SK-N-SH (cell line): ENCODE results near the gene ADAMTS2. TPM values are rescaled to one million over a fixed set of nuclear protein-coding genes. Genes with fewer than 3 reads are reported as not detected.

Experiments used
- CTCF ChIA-PET: fragments of 300-600, 350-600 bp; formaldehyde crosslinking; extraction: SDS; loops from one replicate; lab custom pipeline; 2021; lab: Yijun Ruan, JAX
- POLR2A ChIA-PET: fragments of 350-600 bp; sonication (Branson Sonifier 250); formaldehyde crosslinking; extraction: SDS; loops from one replicate; lab custom pipeline; 2020; ENCODE audit warnings: antibody characterized with exemption, inconsistent platforms; lab: Yijun Ruan, JAX
- DNase-seq: peaks from one replicate; pipeline ENCODE4 v3.0.0; 2012
- H2AFZ ChIP-seq: fragments of 200-600 bp; sonication (generic); 2 replicates; pipeline ENCODE4 v1.8.1; 2016; ENCODE audit warnings: antibody characterized with exemption, mild to moderate bottlenecking, low read depth
- H3F3A ChIP-seq: fragments of 200-600 bp; sonication (generic); replicated peaks from 2 replicates; pipeline ENCODE3; 2016; ENCODE audit warnings: antibody characterized with exemption, mild to moderate bottlenecking; ENCODE audit not compliant: insufficient read depth
- H3K27ac ChIP-seq, 2 experiments: fragments of 200-500 bp in 1 of 2; fragments of 200-600 bp in 1 of 2; sonication (Bioruptor generic) in 1 of 2; sonication (generic), shearing (Covaris generic) in 1 of 2; 2 replicates each; pipeline versions ENCODE4 v1.5.1 to v1.6.1; 2014 to 2016; ENCODE audit warnings: low read depth in 2 of 2, inconsistent platforms in 1 of 2, low read length in 1 of 2, mild to moderate bottlenecking in 1 of 2, mixed read lengths in 1 of 2
- H3K27me3 ChIP-seq: fragments of 200-600 bp; sonication (generic), shearing (Covaris generic); 2 replicates; pipeline ENCODE4 v1.6.1; 2016; ENCODE audit warnings: mixed run types; ENCODE audit not compliant: insufficient read depth
- H3K36me3 ChIP-seq, 2 experiments: fragments of 200-500 bp in 1 of 2; fragments of 200-600 bp in 1 of 2; sonication (Bioruptor generic) in 1 of 2; sonication (generic) in 1 of 2; replicated peaks in 1 of 2; 2 replicates each; pipeline versions ENCODE3 to v1.5.1; 2014 to 2016; ENCODE audit warnings: low read length in 1 of 2, mild to moderate bottlenecking in 1 of 2; ENCODE audit not compliant: insufficient read depth in 2 of 2, control insufficient read depth in 1 of 2
- H3K4me1 ChIP-seq, 2 experiments: fragments of 200-500 bp in 1 of 2; fragments of 200-600 bp in 1 of 2; sonication (Bioruptor generic) in 1 of 2; sonication (generic), shearing (Covaris generic) in 1 of 2; 2 replicates each; pipeline versions ENCODE4 v1.5.1 to v1.6.1; 2014 to 2016; ENCODE audit warnings: low read depth in 1 of 2, low read length in 1 of 2, mixed run types in 1 of 2; ENCODE audit not compliant: insufficient read depth in 2 of 2, control insufficient read depth in 1 of 2
- H3K4me2 ChIP-seq: fragments of 200-600 bp; sonication (generic), shearing (Covaris generic); 2 replicates; pipeline ENCODE4 v1.6.1; 2017; ENCODE audit warnings: mixed run types
- H3K4me3 ChIP-seq, 2 experiments: fragments of 200-500 bp in 1 of 2; fragments of 200-600 bp in 1 of 2; sonication (Bioruptor generic) in 1 of 2; sonication (generic), shearing (Covaris generic) in 1 of 2; 2 replicates each; pipeline versions ENCODE4 v1.5.1 to v1.8.1; 2014 to 2016; ENCODE audit warnings: low read depth in 2 of 2, inconsistent platforms in 1 of 2, low read length in 1 of 2, mild to moderate bottlenecking in 1 of 2, mixed read lengths in 1 of 2, moderate library complexity in 1 of 2
- H3K79me2 ChIP-seq: fragments of 200-600 bp; sonication (generic); 2 replicates; pipeline ENCODE4 v1.8.1; 2017; ENCODE audit warnings: mild to moderate bottlenecking; ENCODE audit not compliant: insufficient read depth
- H3K9ac ChIP-seq: fragments of 200-600 bp; sonication (generic); 2 replicates; pipeline ENCODE4 v1.6.1; 2017; ENCODE audit warnings: mixed run types
- H3K9me2 ChIP-seq: fragments of 200-600 bp; sonication (generic); 2 replicates; pipeline ENCODE4 v1.6.1; 2017; ENCODE audit warnings: mixed run types
- H3K9me3 ChIP-seq: fragments of 200-600 bp; sonication (generic); 2 replicates; pipeline ENCODE4 v1.6.1; 2017; ENCODE audit warnings: mixed run types, mild to moderate bottlenecking, moderate library complexity
- H4K20me1 ChIP-seq: fragments of 200-600 bp; sonication (generic); 2 replicates; pipeline ENCODE4 v1.6.1; 2017; ENCODE audit warnings: mild to moderate bottlenecking, mixed run types; ENCODE audit not compliant: insufficient read depth
- CHD2 ChIP-seq: fragments of 150-350 bp; IDR thresholded peaks from 2 replicates; pipeline ENCODE4 v1.6.1; 2018; ENCODE audit warnings: low read length; ENCODE audit not compliant: partially characterized antibody
- ELF1 ChIP-seq: IDR thresholded peaks from 2 replicates; pipeline ENCODE4 v1.4.0; 2012
- EP300 ChIP-seq, 2 experiments: IDR thresholded peaks; 2 replicates each; pipeline versions ENCODE4 v1.4.0 to v1.6.1; 2012; ENCODE audit warnings: borderline replicate concordance in 1 of 2, low read depth in 1 of 2, low read length in 1 of 2
- FOSL2 ChIP-seq: IDR thresholded peaks from 2 replicates; pipeline ENCODE4 v1.4.0; 2012; ENCODE audit warnings: low read depth, mild to moderate bottlenecking, moderate library complexity, borderline replicate concordance
- FOXM1 ChIP-seq: IDR thresholded peaks from 2 replicates; pipeline ENCODE4 v1.4.0; 2012; ENCODE audit warnings: low read depth, mild to moderate bottlenecking
- GABPA ChIP-seq: IDR thresholded peaks from 2 replicates; pipeline ENCODE4 v1.4.0; 2012; ENCODE audit warnings: low read depth, mild to moderate bottlenecking
- GATA2 ChIP-seq: sonication (generic); formaldehyde crosslinking; IDR thresholded peaks from 2 replicates; pipeline ENCODE4 v1.5.0; 2020; ENCODE audit warnings: mild to moderate bottlenecking, missing genetic modification reagents
- MEF2A ChIP-seq: IDR thresholded peaks from 2 replicates; pipeline ENCODE4 v1.4.0; 2012; ENCODE audit warnings: low read depth, borderline replicate concordance
- MXI1 ChIP-seq: IDR thresholded peaks from 2 replicates; pipeline ENCODE4 v1.6.1; 2012; ENCODE audit warnings: mild to moderate bottlenecking, low read depth, low read length, improper control_type of control experiment
- TAF1 ChIP-seq: IDR thresholded peaks from 2 replicates; pipeline ENCODE4 v1.6.1; 2012; ENCODE audit warnings: low read depth, mild to moderate bottlenecking, low read length, moderate library complexity, borderline replicate concordance
- TCF12 ChIP-seq: IDR thresholded peaks from 2 replicates; pipeline ENCODE4 v1.4.0; 2012
- TEAD4 ChIP-seq: IDR thresholded peaks from 2 replicates; pipeline ENCODE4 v1.4.0; 2012; ENCODE audit warnings: mild to moderate bottlenecking, borderline replicate concordance; ENCODE audit not compliant: insufficient read depth
- YY1 ChIP-seq: IDR thresholded peaks from 2 replicates; pipeline ENCODE4 v1.4.0; 2012; ENCODE audit warnings: low read depth, mild to moderate bottlenecking
- WGBS: methylation state at CpG from one replicate; pipeline ENCODE4 v1.1.6; 2017; ENCODE audit warnings: low lambda C conversion rate; 5-methylcytosine and 5-hydroxymethylcytosine counted together
- polyA plus RNA-seq, 3 experiments: library from polyadenylated mRNA; depleted of rRNA; stranded (reverse); fragments of >200 nt; gene quantifications; 2 replicates each; pipeline ENCODE4 v1.2.3, GENCODE V29; 2012
- TF ChIP-seq, protein P1 (sequence below): IDR thresholded peaks from 2 replicates; pipeline ENCODE4 v1.4.0; 2012; ENCODE audit warnings: low read depth
- TF ChIP-seq, protein P2 (sequence below): fragments of 150-350 bp; IDR thresholded peaks from 2 replicates; pipeline ENCODE4 v1.6.1; 2017; ENCODE audit warnings: antibody characterized with exemption, low read length, low read depth, borderline replicate concordance
- TF ChIP-seq, protein P3 (sequence below): IDR thresholded peaks from 2 replicates; pipeline ENCODE4 v1.4.0; 2012; ENCODE audit warnings: low read depth, borderline replicate concordance
- TF ChIP-seq, protein P4 (sequence below): IDR thresholded peaks from 2 replicates; pipeline ENCODE4; 2012

ADAMTS2 gene
- polyA plus RNA-seq, 1 of the 3 experiments (the other 2 are of a cell fraction) = 0.12 TPM

DNA sequence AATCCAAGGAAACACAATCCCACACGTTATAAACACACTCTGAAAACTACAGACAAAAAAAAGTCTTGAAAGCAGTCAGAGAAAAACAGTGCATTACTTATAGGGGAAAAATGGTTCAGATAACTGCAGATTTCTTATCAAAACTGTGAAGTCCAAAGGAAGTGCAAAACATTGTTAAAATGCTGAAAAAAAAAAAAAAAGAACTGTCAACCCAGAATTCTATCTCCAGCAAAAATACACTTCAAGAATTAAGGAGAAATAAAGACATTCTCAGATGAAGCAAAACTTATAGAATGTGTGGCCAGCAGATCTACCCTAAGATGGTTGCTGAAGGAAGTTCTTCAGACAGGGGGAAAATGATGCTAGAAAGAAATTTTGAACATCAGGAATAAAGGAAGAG lies 40.4 kb downstream of the ADAMTS2 start:
- no peak overlapping the region for H3K4me3 ChIP-seq
- peaks cover 0 to 68% of the 10 kb centered on the region in 2 experiments; a peak in 1 of 4 replicates for H3K4me1 ChIP-seq
- TF ChIP-seq, protein P1, sequence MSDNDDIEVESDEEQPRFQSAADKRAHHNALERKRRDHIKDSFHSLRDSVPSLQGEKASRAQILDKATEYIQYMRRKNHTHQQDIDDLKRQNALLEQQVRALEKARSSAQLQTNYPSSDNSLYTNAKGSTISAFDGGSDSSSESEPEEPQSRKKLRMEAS = no peak
- TF ChIP-seq FOXM1 (no peak), YY1 (no peak), FOSL2 (no peak), ELF1 (no peak), GABPA (no peak), GATA2 (CRISPR knock-in tag) (no peak)
- TF ChIP-seq, all 33 proteins: peak for 0

DNA sequence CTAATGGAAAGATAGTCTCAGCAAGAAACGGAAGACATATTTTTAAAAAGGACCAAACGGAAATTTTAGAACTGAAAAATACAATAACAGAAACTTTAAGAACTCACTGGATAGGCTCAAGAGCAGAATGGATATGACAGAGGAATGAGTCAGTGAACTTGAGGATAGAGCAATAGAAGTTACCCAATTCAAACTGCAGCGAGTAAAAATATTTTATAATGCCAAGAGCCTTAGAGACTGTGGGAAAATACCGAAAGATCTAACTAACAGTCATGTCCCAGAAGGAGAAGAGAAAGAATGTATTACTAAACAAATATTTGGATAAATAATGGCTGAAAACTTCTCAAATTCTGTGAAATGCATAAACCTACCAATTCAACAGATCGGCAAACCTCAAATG lies 40.8 kb downstream of the ADAMTS2 start:
- no peaks in the 10 kb centered on the region for H3F3A ChIP-seq
- POLR2A ChIA-PET = no interaction called here
- no peak overlapping the region for H3K4me3 ChIP-seq
- TF ChIP-seq ELF1 (no peak), EP300 (IDR thresholded peaks at IDR 0.05; ENCODE audit: borderline replicate concordance in 1 of 2, low read depth in 1 of 2, low read length in 1 of 2) (no peak), FOSL2 (no peak), FOXM1 (no peak), MEF2A (no peak), MXI1 (no peak), CHD2 (no peak), TCF12 (no peak), TEAD4 (no peak), TAF1 (no peak), GATA2 (CRISPR knock-in tag) (no peak), YY1 (no peak)
- TF ChIP-seq, protein P2, sequence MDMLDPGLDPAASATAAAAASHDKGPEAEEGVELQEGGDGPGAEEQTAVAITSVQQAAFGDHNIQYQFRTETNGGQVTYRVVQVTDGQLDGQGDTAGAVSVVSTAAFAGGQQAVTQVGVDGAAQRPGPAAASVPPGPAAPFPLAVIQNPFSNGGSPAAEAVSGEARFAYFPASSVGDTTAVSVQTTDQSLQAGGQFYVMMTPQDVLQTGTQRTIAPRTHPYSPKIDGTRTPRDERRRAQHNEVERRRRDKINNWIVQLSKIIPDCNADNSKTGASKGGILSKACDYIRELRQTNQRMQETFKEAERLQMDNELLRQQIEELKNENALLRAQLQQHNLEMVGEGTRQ = no peak
- TF ChIP-seq, protein P3, sequence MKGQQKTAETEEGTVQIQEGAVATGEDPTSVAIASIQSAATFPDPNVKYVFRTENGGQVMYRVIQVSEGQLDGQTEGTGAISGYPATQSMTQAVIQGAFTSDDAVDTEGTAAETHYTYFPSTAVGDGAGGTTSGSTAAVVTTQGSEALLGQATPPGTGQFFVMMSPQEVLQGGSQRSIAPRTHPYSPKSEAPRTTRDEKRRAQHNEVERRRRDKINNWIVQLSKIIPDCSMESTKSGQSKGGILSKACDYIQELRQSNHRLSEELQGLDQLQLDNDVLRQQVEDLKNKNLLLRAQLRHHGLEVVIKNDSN = no peak
- TF ChIP-seq, protein P4, sequence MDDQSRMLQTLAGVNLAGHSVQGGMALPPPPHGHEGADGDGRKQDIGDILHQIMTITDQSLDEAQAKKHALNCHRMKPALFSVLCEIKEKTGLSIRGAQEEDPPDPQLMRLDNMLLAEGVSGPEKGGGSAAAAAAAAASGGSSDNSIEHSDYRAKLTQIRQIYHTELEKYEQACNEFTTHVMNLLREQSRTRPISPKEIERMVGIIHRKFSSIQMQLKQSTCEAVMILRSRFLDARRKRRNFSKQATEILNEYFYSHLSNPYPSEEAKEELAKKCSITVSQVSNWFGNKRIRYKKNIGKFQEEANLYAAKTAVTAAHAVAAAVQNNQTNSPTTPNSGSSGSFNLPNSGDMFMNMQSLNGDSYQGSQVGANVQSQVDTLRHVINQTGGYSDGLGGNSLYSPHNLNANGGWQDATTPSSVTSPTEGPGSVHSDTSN = no peak
- TF ChIP-seq, all 33 proteins: peak for 0
- H3K9me3 ChIP-seq = no peaks in the 10 kb centered on the region; the same call in 1 of the 2 replicates
- CTCF ChIA-PET = no interaction called here
- no peak overlapping the region for H3K4me2 ChIP-seq
- WGBS = 42% methylated on average over 5 of the region's 5 CpGs
- peaks cover 0 to 64% of the 10 kb centered on the region in 2 experiments; a peak in 1 of 4 replicates for H3K4me1 ChIP-seq
- no peaks in the 10 kb centered on the region for H3K9me2 ChIP-seq
- no peaks in the 10 kb centered on the region for H3K27me3 ChIP-seq
- H3K36me3 ChIP-seq = no peaks in the 10 kb centered on the region
- no peak overlapping the region for H3K9ac ChIP-seq
- H2AFZ ChIP-seq = no peak overlapping the region
- H3K79me2 ChIP-seq = no peaks in the 10 kb centered on the region
- H3K27ac ChIP-seq = no peak overlapping the region
- no peak for DNase-seq
- no peaks in the 10 kb centered on the region for H4K20me1 ChIP-seq

More for the DNA sequence above, 40.4 kb downstream of the ADAMTS2 start:
- H4K20me1 ChIP-seq = no peaks in the 10 kb centered on the region
- no peaks in the 10 kb centered on the region for H3K9me2 ChIP-seq
- no peaks in the 10 kb centered on the region for H3K27me3 ChIP-seq
- no peaks in the 10 kb centered on the region; the same call in 1 of the 2 replicates for H3K9me3 ChIP-seq
- no peak overlapping the region for H3K4me2 ChIP-seq
- no peaks in the 10 kb centered on the region for H3F3A ChIP-seq
- WGBS = 17% methylated on average over 1 of the region's 1 CpG
- DNase-seq = no peak
- ChIA-PET CTCF (no interaction called here), POLR2A (no interaction called here)
- no peaks in the 10 kb centered on the region for H3K79me2 ChIP-seq
- H3K9ac ChIP-seq = no peak overlapping the region
- no peak overlapping the region for H3K27ac ChIP-seq
- no peak overlapping the region for H2AFZ ChIP-seq
- H3K36me3 ChIP-seq = no peaks in the 10 kb centered on the region
